ENCODE measurements around the gene GMDS.

GRCh38 chr6:1862411-1862810 lies 383.0 kb downstream of the GMDS start:
- TF ChIP-seq CTCF (conservative IDR thresholded peaks at IDR 0.05 in 1 of 2, IDR thresholded peaks at IDR 0.05 in 1 of 2; ENCODE audit: extremely low read depth in 1 of 2, insufficient read depth in 1 of 2, low read depth in 1 of 2, low read length in 2 of 2) (no peak), EZH2 (IDR thresholded peaks at IDR 0.05; ENCODE audit: borderline replicate concordance, low read length) (no peak)
